OCI-M2 (cell line): ENCODE measurements around the gene ACVR1B.
"Not testable (repeated sequence)": the region's sequence is repeated elsewhere in the genome, so short reads cannot be mapped to it uniquely, and the experiment has no call there.

ENCODE experiments used
- DNase-seq: peaks from one replicate; lab custom pipeline; 2025; ENCODE audit not compliant: unreplicated experiment; lab: John Stamatoyannopoulos, UW

Gene ACVR1B

GRCh38 chr12:51969643-51970042 is 18.1 kb downstream of the ACVR1B start:
- DNase-seq = no peak

GRCh38 chr12:51970904-51971646 is 19.6 kb downstream of the ACVR1B start:
- no peak for DNase-seq

GRCh38 chr12:51971679-51972421 is 20.4 kb downstream of the ACVR1B start:
- DNase-seq = no peak

GRCh38 chr12:51972422-51972812 is 20.9 kb downstream of the ACVR1B start:
- no peak for DNase-seq

- DNase-seq = peak; percentile 49
Observed at GRCh38 chr12:51972849-51973273, 21.4 kb downstream of the ACVR1B start.

- DNase-seq = no peak
Observed at GRCh38 chr12:51973560-51973959, 22.1 kb downstream of the ACVR1B start.

DNA sequence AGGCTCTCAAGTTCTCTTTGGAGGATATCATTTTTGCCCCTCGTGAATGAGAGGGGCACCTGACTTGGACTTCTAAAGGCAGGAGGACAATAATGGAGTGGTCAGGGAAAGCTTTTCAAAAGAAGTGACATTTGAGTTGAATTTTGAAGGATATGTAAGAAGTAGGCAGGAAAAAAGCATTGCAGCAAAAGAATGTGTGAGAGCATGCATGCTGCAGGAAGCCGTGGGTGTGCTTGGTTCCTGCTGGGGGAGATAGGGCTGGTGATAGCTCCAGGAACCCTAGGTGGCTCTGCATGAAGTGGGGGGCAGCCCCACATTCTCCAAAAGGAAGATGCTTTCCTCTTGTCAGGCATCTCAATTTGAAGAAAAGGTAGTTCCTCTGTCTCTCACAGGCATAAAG is 23.1 kb downstream of the ACVR1B start:
- DNase-seq = no peak

DNA sequence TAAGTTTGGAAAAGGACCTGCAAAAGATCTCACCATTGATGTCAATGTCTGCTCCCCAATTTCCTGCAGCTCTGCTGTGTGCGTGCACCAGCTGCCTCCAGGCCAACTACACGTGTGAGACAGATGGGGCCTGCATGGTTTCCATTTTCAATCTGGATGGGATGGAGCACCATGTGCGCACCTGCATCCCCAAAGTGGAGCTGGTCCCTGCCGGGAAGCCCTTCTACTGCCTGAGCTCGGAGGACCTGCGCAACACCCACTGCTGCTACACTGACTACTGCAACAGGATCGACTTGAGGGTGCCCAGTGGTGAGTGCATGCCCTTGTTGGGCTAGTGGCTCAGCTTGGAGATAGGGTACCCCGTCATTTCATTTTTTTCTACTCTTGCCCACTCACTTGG is 23.7 kb downstream of the ACVR1B start:
- no peak for DNase-seq

GRCh38 chr12:51976376-51977160 is 25.1 kb downstream of the ACVR1B start:
- DNase-seq = no peak

GRCh38 chr12:51977320-51977753 is 25.8 kb downstream of the ACVR1B start:
- no peak for DNase-seq

- DNase-seq = not testable (repeated sequence)
Observed at GRCh38 chr12:51979306-51979705, 27.8 kb downstream of the ACVR1B start.

DNA sequence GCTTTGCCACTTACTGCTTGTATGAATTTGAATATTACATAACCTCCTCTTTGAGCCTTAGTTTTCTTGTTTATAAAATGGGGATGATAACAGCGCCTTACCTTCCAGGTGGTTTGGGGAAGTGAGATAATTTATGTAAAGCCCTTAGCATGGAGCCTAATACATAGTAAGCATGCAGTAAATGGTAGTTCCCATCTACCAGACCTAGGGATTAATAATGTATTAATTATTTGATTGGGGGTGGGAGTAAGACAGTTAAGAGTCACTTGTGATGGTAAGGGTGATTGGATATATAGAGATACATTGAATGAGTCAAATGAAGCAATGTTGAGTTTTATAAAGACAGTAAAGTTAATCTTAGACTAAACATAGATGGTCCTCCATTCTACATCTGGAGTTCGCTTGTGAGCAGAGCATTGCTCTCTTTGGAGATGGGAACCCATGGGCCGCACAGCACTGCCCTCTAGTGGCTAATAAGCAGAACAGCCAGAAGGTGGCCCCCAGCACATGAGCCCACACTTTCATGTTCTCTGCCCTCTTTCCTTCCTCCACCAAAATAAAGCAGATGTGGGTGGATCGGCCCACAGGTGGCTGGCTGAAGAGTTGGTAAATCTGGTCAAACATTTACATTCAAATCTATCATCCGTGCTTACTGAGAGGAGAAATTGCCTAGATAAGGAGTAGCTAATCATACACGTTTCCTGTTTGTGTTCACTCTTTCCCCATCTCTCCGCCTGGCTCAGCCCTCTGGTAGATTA is 28.7 kb downstream of the ACVR1B start:
- DNase-seq = peak; percentile 6

DNA sequence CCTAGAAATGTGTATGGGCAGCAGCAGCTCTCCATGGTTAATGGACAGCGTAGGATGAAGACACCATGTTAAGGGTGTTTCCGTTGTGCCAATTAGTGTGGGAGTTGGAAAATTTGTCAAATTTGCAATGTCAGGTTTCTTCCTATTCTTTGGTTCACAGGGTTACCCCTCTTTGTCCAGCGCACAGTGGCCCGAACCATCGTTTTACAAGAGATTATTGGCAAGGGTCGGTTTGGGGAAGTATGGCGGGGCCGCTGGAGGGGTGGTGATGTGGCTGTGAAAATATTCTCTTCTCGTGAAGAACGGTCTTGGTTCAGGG is 29.3 kb downstream of the ACVR1B start:
- no peak for DNase-seq

DNA sequence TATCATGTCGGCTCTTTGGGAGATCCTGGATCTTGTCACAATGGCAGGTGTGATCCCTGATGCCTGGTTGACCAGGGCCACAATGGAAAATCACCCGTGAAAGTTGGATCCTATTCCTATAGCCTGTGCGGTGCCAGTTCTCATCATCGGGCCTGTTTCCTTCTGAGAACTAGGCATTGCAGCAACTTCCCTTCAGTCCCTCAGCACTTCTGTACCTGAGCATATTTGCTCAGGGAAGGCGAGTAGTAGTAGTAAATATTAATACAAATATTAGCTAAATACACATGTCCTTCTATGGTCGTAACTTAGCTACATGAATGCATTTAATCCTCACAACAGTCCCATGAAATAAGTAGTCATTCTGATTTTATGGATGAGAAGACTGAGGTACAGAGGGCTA is 33.2 kb downstream of the ACVR1B start:
- DNase-seq = no peak

GRCh38 chr12:51985154-51985835 is 33.8 kb downstream of the ACVR1B start:
- no peak for DNase-seq

- no peak for DNase-seq
Observed at GRCh38 chr12:51986834-51987233, 35.3 kb downstream of the ACVR1B start.

DNA sequence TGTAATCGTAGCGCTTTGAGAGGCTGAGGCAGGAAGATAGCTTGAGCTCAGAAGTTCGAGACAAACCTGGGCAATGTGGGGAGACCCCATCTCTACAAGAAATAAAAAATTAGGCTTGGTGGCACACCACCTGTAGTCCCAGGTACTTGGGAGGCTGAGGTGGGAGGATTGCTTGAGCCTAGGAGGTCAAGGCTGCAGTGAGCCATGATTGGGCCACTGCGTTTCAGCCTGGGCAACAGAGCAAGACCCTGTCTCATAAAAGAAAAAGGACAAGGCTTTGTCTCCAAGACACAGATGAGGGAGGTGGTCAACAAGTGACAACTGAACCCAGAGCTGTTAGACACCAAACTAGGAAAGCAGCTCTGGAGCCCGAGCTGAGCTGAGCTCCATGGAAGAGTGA is 40.7 kb downstream of the ACVR1B start:
- no peak for DNase-seq

GRCh38 chr12:51994539-51994820 is 43.0 kb downstream of the ACVR1B start:
- no peak for DNase-seq

DNA sequence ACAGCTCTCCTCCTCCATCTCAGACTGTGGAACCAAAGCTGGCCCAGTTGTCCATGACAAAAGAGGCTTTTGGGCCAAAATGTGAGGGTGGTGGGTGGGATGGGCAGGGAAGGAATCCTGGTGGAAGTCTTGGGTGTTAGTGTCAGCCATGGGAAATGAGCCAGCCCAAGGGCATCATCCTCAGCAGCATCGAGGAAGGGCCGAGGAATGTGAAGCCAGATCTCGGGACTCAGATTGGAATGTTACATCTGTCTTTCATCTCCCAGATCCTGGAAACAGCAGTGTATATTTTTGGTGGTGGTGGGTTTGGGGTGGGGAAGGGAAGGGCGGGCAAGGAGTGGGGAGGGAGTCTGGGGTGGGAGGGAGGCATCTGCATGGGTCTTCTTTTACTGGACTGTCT is 43.5 kb downstream of the ACVR1B start:
- DNase-seq = no peak

GRCh38 chr12:51997136-51997535 is 45.6 kb downstream of the ACVR1B start:
- no peak for DNase-seq

DNA sequence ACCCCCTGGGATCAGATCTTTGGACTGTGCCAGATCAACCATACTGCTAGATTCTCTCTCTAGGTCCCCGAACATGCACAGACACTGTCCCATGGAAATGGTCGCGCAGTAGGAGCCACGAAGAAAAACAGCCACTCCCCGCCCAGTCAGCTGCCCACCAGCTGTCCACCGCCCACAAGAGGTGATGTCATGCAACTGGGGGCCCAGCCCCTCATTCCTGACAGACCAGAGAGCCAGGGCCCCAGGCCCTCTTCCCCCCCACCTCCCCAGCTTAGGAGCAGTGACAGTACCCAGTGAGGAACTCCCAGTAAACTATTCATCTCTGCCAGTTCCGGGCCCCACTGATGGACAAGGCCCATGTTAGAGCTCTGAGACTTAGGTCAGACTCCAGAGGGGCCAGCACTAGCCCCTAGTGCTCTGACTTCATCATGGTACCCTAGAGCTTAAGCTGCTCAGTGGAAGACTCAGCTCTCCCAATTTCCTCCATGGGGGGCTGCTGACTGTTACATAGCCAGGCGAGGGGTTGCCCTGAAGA is 51.6 kb downstream of the ACVR1B start:
- no peak for DNase-seq
